IPS DF 19.7 (cell line): ENCODE data around the gene TC2N.
"Not testable (repeated sequence)": the region's sequence is repeated elsewhere in the genome, so short reads cannot be mapped to it uniquely, and the experiment has no call there.

ENCODE experiments used
- DNase-seq: peaks from one replicate; pipeline ENCODE4 v3.0.0-alpha.2; 2013; ENCODE audit warnings: low read depth, low spot score

The TC2N gene

GRCh38 chr14:91867316-91867988 is at the start of gene TC2N:
Gene TC2N (minus strand): TSS chr14:91867536. CDS start chr14:91813769, 53,767 bp downstream.
- no peak for DNase-seq

GRCh38 chr14:91912035-91912434 is 44.7 kb upstream of the TC2N start:
- no peak for DNase-seq

GRCh38 chr14:91911474-91912032 is 44.2 kb upstream of the TC2N start:
- no peak for DNase-seq

- no peak for DNase-seq
Measured at GRCh38 chr14:91910196-91910595, 42.9 kb upstream of the TC2N start.

GRCh38 chr14:91906374-91906773 is 39.0 kb upstream of the TC2N start:
- DNase-seq: no peak

- no peak for DNase-seq
Measured at GRCh38 chr14:91904956-91905645, 37.8 kb upstream of the TC2N start.

- DNase-seq: no peak
Measured at GRCh38 chr14:91904483-91904882, 37.1 kb upstream of the TC2N start.

GRCh38 chr14:91903070-91903469 is 35.7 kb upstream of the TC2N start:
- no peak for DNase-seq

GRCh38 chr14:91902336-91902735 is 35.0 kb upstream of the TC2N start:
- no peak for DNase-seq

- no peak for DNase-seq
Measured at GRCh38 chr14:91901449-91902226, 34.3 kb upstream of the TC2N start.

- no peak for DNase-seq
Measured at GRCh38 chr14:91899806-91900205, 32.5 kb upstream of the TC2N start.

GRCh38 chr14:91899213-91899612 is 31.9 kb upstream of the TC2N start:
- no peak for DNase-seq

GRCh38 chr14:91898372-91898771 is 31.0 kb upstream of the TC2N start:
- no peak for DNase-seq

- DNase-seq: not testable (repeated sequence)
Measured at GRCh38 chr14:91897716-91898115, 30.4 kb upstream of the TC2N start.

GRCh38 chr14:91897106-91897701 is 29.9 kb upstream of the TC2N start:
- DNase-seq: peak; percentile 23

GRCh38 chr14:91896419-91896818 is 29.1 kb upstream of the TC2N start:
- no peak for DNase-seq

GRCh38 chr14:91893669-91894068 is 26.3 kb upstream of the TC2N start:
- DNase-seq: no peak

GRCh38 chr14:91893007-91893406 is 25.7 kb upstream of the TC2N start:
- DNase-seq: no peak

GRCh38 chr14:91891721-91892220 is 24.4 kb upstream of the TC2N start:
- DNase-seq: no peak

- DNase-seq: no peak
Measured at GRCh38 chr14:91891101-91891500, 23.8 kb upstream of the TC2N start.

GRCh38 chr14:91890291-91890749 is 23.0 kb upstream of the TC2N start:
- no peak for DNase-seq
